OCI-LY1 (cell line): Measurements from ENCODE around the gene RAB11B.

ENCODE experiments used
- CTCF ChIP-seq: fragments of 200-600 bp; sonication (generic), shearing (Covaris generic); IDR thresholded peaks from 2 replicates; pipeline ENCODE4 v1.5.1; 2017; ENCODE audit warnings: mild to moderate bottlenecking, antibody characterized with exemption, low read length, moderate library complexity, mixed read lengths
- EZH2 ChIP-seq: fragments of 200-600 bp; sonication (generic), shearing (Covaris generic); IDR thresholded peaks from 2 replicates; pipeline ENCODE4 v1.8.0; 2017; ENCODE audit warnings: borderline replicate concordance, mixed run types, mild to moderate bottlenecking, antibody characterized with exemption, low read length, moderate library complexity, mixed read lengths

GRCh38 chr19:8373867-8374813 is 16.0 kb upstream of the RAB11B start:
- TF ChIP-seq EZH2 (no peak), CTCF (no peak; the same call in 1 of the 2 replicates)
